ENCODE measurements around the gene MT1A. TPM values are rescaled to one million over a fixed set of nuclear protein-coding genes. Genes with fewer than 3 reads are reported as not detected.

MT1A gene
- total and polyA plus RNA-seq, 2 of the 8 experiments (the other 6 are each of a cell fraction or from before 2014, with no cell fraction given): not detected

DNA sequence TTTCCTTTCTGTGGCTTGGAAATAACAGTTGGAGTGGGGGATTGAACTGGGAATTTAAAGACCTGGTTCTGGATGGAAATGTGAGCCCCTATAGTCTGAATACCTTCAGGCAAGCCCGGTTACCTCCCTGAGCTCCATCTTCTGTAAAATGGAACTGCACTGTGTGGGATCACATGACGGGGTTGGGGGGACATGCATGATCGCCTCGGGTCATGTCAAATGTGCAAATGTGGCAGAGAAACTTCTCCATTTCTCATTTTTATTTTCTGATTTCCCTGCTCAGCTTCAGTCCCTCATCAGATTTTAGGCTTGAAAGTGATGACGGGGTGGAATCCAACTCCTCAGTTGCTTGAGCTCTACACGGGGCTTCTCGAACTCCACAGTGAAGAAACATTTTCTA, 14.8 kb downstream of the MT1A start:
- Histone ChIP-seq H3K4me3 (ENCODE audit: extremely low read depth in 1 of 4, insufficient read depth in 2 of 4, low read depth in 3 of 4, low read length in 4 of 4) (no peak overlapping the region), H2BK5ac (ENCODE audit: low read depth, low read length) (no peak overlapping the region), H3K9me3 (ENCODE audit: insufficient read depth in 2 of 2, low read depth in 1 of 2, low read length in 1 of 2) (no peaks in the 10 kb centered on the region), H3K18ac (ENCODE audit: extremely low read depth, low read length) (no peak overlapping the region), H3K79me1 (ENCODE audit: low read depth, low read length) (no peaks in the 10 kb centered on the region), H3K27ac (ENCODE audit: low read depth, low read length) (no peak overlapping the region), H2BK15ac (ENCODE audit: low read length) (no peak overlapping the region), H4K91ac (replicated peaks; ENCODE audit: insufficient read length, low read length) (no peak overlapping the region), H4K20me1 (replicated peaks in 1 of 2; ENCODE audit: control insufficient read depth in 1 of 2, insufficient read depth in 2 of 2, low read length in 2 of 2) (no peaks in the 10 kb centered on the region), H3K36me3 (ENCODE audit: control insufficient read depth in 2 of 4, insufficient read depth in 4 of 4, low read length in 3 of 4) (no peaks in the 10 kb centered on the region), H2BK12ac (ENCODE audit: low read depth, low read length) (no peak overlapping the region), H3K79me2 (ENCODE audit: control insufficient read depth in 1 of 2, insufficient read depth in 2 of 2, low read length in 2 of 2) (no peaks in the 10 kb centered on the region), H3K14ac (ENCODE audit: insufficient read length) (no peak overlapping the region), H2BK120ac (replicated peaks; ENCODE audit: low read depth, low read length) (no peak overlapping the region), H2AFZ (ENCODE audit: low read length) (no peak overlapping the region), H3K4me1 (replicated peaks in 1 of 4; ENCODE audit: control insufficient read depth in 3 of 4, insufficient read depth in 4 of 4, low read length in 3 of 4) (peaks cover 0 to 4% (median 2%) of the 10 kb centered on the region in 4 experiments; a peak in 6 of 7 replicates), H3K9ac (replicated peaks in 1 of 4; ENCODE audit: extremely low read depth in 1 of 4, low read depth in 3 of 4, low read length in 3 of 4) (no peak overlapping the region), H2AK5ac (ENCODE audit: low read depth, low read length) (no peak overlapping the region), H3K56ac (replicated peaks; ENCODE audit: insufficient read length, low read depth, low read length) (no peak overlapping the region), H3K27me3 (replicated peaks in 1 of 4; ENCODE audit: control insufficient read depth in 3 of 4, extremely low read depth in 1 of 4, insufficient read depth in 3 of 4, low read length in 3 of 4) (peaks cover 14 to 55% (median 39%) of the 10 kb centered on the region in 4 experiments), H2BK20ac (ENCODE audit: low read length) (no peak overlapping the region), H3K4me2 (ENCODE audit: insufficient read depth in 1 of 2, low read depth in 2 of 2, low read length in 2 of 2) (no peak overlapping the region), H3K23ac (ENCODE audit: insufficient read length) (no peak overlapping the region), H3K23me2 (ENCODE audit: low read depth, low read length) (peaks cover 7% of the 10 kb centered on the region; the same call in 1 of the 2 replicates), H3K4ac (replicated peaks; ENCODE audit: insufficient read length, low read depth, low read length) (no peak overlapping the region), H4K5ac (ENCODE audit: insufficient read length, low read depth, low read length) (no peak overlapping the region), H4K8ac (ENCODE audit: extremely low read depth, insufficient read depth, low read length) (no peak overlapping the region)
- POLR2A ChIA-PET (ENCODE audit: partially characterized antibody): interaction anchor here (1.2 to 9.1 kb wide), 5 partner anchors 12 to 49 kb away, joined by 3 to 74 read pairs (median 4); partner anchors contain the start of genes MT1A, MT1E, MT1G and MT1H
- WGBS, 2 experiments (ENCODE audit: extremely low coverage in 1 of 2, insufficient coverage in 1 of 2, insufficient read length in 1 of 2, insufficient replicate concordance in 2 of 2, low coverage in 1 of 2, low lambda C conversion rate in 2 of 2, missing lambda C conversion rate in 1 of 2): 85% methylated on average over 7 of the region's 7 CpGs; no CpG with 5 or more reads in 1 of the 2 experiments
- CTCF ChIA-PET (ENCODE audit: partially characterized antibody): interaction anchor here (1.0 to 5.5 kb wide), 5 partner anchors 11 to 76 kb away, joined by 3 to 28 read pairs (median 4); partner anchors contain the start of gene MT3
- TF ChIP-seq RNF2 (IDR thresholded peaks at IDR 0.05; ENCODE audit: borderline replicate concordance, low read depth, low read length, missing control alignments, poor library complexity, severe bottlenecking): no peak
- no peak for TF ChIP-seq HDAC2 (IDR thresholded peaks at IDR 0.05; ENCODE audit: borderline replicate concordance in 1 of 2, low read depth in 2 of 2, low read length in 2 of 2)
- no peak for TF ChIP-seq EP300 (IDR thresholded peaks at IDR 0.05; ENCODE audit: borderline replicate concordance in 1 of 2, low read depth in 2 of 2, low read length in 2 of 2)
- TF ChIP-seq SIX5 (IDR thresholded peaks at IDR 0.05; ENCODE audit: low read depth, low read length): no peak
- TF ChIP-seq CEBPB (IDR thresholded peaks at IDR 0.05; ENCODE audit: low read depth, low read length): no peak
- TF ChIP-seq CBX8 (IDR thresholded peaks at IDR 0.05; ENCODE audit: borderline replicate concordance, low read depth, low read length): no peak
- TF ChIP-seq NANOG (IDR thresholded peaks at IDR 0.05; ENCODE audit: insufficient read depth, low read depth, low read length, poor library complexity, severe bottlenecking): no peak
- TF ChIP-seq, protein P1, sequence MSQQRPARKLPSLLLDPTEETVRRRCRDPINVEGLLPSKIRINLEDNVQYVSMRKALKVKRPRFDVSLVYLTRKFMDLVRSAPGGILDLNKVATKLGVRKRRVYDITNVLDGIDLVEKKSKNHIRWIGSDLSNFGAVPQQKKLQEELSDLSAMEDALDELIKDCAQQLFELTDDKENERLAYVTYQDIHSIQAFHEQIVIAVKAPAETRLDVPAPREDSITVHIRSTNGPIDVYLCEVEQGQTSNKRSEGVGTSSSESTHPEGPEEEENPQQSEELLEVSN (IDR thresholded peaks at IDR 0.05): no peak
- no peak for TF ChIP-seq SAP30 (IDR thresholded peaks at IDR 0.05; ENCODE audit: insufficient read depth, insufficient replicate concordance, low read length)
- TF ChIP-seq JUND (IDR thresholded peaks at IDR 0.05; ENCODE audit: low read length): no peak
- TF ChIP-seq NRF1 (IDR thresholded peaks at IDR 0.05; ENCODE audit: low read depth, low read length): no peak
- no peak for TF ChIP-seq RFX5 (IDR thresholded peaks at IDR 0.05; ENCODE audit: borderline replicate concordance, low read depth, low read length)
- FAIRE-seq (no peak), DNase-seq (ENCODE audit: low read depth in 1 of 2, low spot score in 2 of 2) (no peak)

Measured in H1 (cell line).